H1 (cell line): ENCODE results near the gene CCDC183. TPM values are rescaled to one million over a fixed set of nuclear protein-coding genes. Genes with fewer than 3 reads are reported as not detected.

Experiments
- ATF3 ChIP-seq: IDR thresholded peaks from 2 replicates; pipeline ENCODE4 v1.6.1; 2011; ENCODE audit warnings: low read depth, mild to moderate bottlenecking, low read length; ENCODE audit not compliant: insufficient read depth
- CHD2 ChIP-seq: IDR thresholded peaks from 2 replicates; pipeline ENCODE4 v1.6.1; 2012; ENCODE audit warnings: low read length, improper control_type of control experiment
- GTF2F1 ChIP-seq: IDR thresholded peaks from 2 replicates; pipeline ENCODE4 v1.6.1; 2012; ENCODE audit warnings: low read depth, low read length, improper control_type of control experiment, borderline replicate concordance
- KDM1A ChIP-seq: fragments of 200-600, 300-600 bp; sonication (generic); IDR thresholded peaks from 2 replicates; pipeline ENCODE4 v1.7.1; 2016; ENCODE audit warnings: mild to moderate bottlenecking, low read length, borderline replicate concordance
- polyA plus RNA-seq, 7 experiments: library from polyadenylated mRNA; depleted of rRNA in 3 of 7; stranded (reverse) in 5 of 7; unstranded in 2 of 7; fragments of >200 nt in 5 of 7; fragments of 200-250 nt in 2 of 7; gene quantifications; 1 replicate in 5 of 7; 2 replicates in 1 of 7; 4 replicates in 1 of 7; pipeline versions ENCODE4 v1.2.1 to v1.2.3, GENCODE V29; 2011 to 2013; ENCODE audit warnings: missing spikeins in 2 of 7, mixed read lengths in 2 of 7
- total RNA-seq: library from RNA; stranded (reverse); fragmentation: NEBNext Ultra II Directional; extraction: Animal tissue kit (Norgen Biotek cat#: 25700); gene quantifications from 2 replicates; pipeline ENCODE4 v1.2.1, GENCODE V29; 2021

Gene CCDC183
- total and polyA plus RNA-seq, 2 of the 8 experiments (the other 6 are each of a cell fraction or from before 2014, with no cell fraction given): 0.51 to 1.6 TPM

- TF ChIP-seq KDM1A (no peak), CHD2 (peak; percentile 64), GTF2F1 (no peak), ATF3 (peak; percentile 89)
Measured at GRCh38 chr9:136773386-136774044, 22.6 kb upstream of the CCDC183 start (continued).
